ENCODE data around the gene DPP6.
A peak's percentile ranks its signal among the peaks of the same experiment; 100 is the strongest.
"Not testable (repeated sequence)": the region's sequence is repeated elsewhere in the genome, so short reads cannot be mapped to it uniquely, and the experiment has no call there.

The DPP6 gene

DNA sequence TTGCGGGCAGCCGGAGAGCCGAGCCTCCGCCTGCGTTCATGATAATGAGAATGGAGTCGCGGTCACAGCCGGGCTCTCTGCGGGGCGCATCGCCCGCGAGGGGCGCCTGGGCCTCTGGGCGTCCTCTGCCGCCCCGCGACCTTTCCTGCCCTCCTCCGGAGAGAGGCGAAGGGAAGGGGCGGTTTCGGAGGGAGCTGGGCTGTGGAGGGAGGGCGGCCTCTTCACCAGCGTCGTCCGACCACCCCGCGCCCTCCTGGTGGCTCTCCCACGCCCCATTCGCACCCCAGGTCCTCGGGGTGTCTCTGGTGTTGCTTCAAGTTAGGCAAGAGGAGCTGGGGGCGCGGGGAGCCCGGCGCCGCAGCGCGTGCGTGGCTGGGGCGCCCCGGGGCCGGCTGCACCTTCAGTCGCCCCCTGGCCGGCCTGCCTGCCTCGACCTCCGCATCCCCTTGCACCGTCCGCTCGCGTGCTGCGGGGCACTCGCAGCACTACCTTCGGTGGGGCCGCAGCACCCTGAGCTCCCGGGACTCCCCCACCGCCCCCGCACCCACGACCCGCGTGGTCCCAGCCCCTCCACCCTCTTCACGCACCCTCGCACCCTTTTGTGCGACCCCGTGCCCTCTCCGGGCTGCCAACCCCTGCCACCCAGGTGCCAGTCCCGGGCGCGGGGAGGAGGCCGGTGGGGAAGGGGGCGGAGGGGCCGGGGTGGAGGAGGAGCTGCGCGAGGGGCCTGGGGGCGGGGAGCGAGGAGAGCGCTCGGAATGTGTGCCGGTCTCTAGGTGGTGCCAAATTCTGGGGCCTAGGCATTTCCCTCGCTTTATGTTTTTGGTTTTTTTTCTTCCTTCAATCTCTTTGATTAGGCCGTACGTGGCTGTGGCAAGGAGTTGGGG lies at the start of gene DPP6:
Gene DPP6, plus strand, starts transcription at position 756 of the 887 bp plus-strand sequence.
- not testable (repeated sequence) for DNase-seq

DNA sequence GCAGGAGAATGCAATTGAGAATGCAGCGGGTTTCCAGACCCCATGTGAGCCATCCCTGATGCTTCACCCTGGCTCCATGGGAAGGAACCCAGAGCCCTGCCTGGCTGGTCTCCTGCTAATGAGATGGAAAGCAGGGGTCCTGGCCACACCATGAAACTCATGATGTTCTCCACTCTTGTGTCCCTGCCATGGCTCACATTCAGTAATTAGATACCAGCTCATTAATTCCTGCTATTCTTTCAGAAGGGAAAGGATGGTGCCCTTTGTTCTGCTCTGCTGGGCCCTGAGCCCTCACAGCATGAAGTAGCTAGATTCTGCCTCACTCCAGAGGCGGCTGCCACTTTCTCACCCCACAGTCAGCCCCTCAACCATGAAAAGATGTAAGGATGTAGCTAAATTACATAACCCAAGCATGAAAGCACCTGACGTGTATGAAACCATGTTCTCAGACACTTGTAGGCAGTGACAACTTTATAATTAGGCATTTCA lies 42.7 kb upstream of the DPP6 start:
- not testable (repeated sequence) for DNase-seq

DNA sequence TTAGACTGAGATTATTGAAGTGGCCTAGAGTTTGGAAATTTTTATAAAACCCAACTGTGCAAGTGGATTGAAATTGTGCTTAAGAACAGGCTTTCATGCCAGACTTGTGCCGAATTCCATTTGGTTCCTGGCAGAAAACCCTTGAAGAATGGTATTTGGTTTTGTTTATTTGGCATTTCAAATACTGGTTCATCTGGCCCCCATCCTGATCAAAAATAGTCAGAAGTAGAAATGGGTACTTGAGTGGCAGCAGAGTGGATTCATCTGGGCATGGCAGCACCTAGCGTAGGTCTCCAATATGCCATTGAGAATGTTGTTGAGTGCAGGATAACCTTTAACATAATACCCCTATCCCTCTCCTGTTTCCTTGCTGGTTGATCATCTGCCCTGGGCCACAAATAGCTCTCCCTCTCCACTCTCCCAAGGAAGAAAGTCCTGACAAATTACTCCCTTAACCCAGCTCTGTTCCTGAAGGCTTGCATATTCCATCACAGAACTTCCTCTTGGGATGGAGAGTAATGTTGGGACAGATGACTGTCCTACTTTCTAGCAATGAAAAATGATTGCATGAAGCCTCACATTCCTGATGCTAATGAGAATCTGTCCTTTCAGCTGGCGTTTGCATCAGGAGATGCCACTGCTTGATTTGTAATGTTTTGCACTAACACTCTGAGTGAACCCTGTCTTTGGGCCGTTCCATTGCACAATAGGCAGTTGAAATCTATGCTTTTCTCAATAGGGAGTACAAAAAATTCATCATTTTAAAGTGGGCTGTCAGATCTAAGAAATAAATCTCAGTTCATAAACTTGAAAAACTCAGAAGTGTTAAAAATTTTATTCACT lies 41.3 kb upstream of the DPP6 start:
- not testable (repeated sequence) for DNase-seq

DNA sequence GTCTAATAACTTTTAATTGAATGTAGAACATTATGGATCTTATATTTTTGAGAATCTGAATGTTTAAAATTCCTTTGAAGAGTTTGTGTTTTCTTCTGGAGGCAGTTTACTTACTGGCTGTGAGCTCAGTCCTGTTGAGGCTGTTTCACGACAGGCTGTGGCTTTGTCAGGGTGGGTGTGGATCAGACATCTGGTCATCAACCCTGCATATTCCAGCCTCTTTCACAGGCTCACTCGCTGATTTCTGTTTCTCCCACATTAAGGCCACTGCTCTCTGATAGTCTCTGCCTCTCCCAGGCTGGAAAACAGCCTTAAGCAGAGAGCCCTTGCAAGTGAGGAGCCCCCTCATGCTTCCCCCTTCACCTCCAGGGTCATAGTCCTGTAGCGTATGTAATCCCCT lies 39.4 kb upstream of the DPP6 start:
- not testable (repeated sequence) for DNase-seq

DNA sequence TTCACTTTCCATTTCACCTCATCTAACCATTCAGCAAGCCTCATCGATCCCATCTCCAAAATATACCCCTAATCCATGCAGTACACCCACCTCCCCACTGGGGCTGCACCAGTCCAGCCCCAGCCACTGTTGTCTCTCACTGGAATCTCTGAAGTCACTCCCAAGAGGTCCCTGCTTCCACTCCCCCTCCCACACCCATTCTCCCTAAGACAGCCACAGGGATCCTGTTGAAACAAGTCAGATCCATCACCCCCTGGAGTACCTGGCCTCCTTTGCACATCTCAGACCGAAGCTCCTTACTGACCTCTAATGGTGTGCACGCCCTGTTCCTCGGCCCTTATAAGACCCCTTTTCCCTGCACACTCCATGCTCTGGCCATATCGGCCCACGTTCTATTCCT lies 36.6 kb upstream of the DPP6 start:
- not testable (repeated sequence) for DNase-seq

DNA sequence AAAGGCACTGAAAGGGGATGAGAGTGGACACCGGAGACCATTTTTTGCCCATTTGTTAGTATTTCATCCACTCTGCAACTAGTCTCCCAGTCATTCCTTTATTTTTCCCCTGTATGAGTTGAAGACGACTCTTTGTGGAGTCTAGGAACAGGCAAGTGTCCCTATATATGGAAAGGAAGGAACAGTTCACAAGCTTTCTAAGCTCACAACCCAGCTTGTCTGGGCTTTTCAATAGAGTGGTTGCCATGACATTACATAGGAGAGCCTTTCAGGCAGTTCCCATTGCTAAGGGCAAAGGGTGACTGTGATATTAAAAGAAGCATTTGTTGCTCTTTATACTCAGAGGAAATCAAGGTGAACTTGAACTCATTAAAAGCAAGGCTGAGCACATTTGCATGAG lies 33.8 kb upstream of the DPP6 start:
- DNase-seq = not testable (repeated sequence)

DNA sequence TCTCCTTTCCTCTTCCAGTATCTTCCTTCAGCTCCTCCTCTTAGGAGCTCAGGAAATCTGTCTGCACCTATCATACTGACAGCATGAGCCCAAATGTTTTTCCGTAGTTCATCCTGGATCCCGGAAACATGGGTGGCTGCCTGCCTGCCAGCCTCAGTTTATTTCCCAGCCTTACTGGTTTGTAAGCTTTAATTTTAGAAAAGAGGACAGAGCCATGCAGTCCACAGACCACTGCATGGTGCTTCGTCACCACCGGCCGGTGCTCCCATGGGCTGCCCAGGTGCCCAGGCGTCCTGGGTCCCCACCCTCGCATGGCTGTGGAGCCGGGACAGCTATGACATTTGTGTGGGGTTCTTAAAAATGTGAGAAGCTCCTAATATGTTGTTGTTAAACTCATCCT lies 24.4 kb upstream of the DPP6 start:
- DNase-seq = not testable (repeated sequence)

DNA sequence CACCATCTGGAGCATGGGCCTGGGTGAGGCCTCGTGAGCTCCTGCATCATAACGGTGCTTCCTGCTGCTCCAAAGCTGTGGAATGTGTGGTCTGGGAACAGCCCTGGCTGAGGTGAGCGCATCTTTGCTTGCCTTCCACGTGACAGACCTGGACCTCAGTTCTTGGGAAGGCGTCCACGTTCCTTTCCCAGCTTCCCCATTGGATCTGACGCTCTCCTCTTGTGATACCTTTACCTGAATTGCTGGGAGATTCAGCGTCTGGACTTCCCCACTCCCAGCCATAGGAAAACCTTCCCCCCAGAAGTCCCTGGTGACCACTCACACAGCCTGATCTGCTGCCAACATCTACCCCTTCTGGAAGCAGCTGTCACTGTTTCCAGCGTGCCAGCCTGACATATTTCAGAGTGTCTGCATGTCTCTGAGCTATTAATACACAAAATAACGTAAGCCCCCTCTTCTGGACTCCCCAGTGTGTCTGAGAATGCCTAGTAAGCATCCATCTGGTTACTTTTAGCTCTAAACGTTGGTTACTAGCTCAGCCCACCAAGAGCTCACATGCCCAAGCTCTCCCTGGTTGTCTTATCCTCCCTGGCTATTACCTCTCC lies 21.6 kb upstream of the DPP6 start:
- DNase-seq = not testable (repeated sequence)

DNA sequence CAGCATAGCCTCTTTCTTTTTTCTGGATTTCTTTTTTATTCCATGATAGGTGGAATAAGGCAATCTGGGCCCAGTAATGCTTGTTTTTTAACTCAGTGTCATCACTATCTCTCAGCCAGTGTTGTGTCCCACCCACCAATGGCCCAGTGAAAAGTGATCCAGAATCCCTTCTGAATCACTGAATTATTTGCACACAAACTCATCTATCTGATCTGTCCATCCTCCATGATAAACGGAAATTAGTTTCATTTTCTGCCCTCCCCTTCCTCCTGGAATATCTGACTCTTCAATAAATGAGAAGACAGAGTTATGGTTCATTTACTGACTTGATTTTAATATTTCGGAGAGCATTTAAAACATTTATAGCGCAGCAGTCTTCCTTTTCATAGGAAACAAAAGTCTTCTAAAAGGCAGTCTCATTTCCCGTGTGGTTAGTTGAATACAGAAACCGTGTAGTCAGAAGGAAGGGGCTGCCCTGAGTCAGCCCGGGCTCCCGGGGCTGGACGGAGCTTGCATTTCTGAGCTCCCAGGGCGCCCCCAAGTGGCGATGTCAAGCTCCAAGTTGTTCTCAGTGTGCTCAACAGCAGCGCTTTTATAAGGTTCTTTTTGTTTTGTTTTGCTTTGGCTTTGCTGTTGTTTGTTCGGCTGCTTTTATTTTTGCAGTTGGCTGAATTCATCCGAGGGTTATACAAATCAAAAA lies 12.6 kb upstream of the DPP6 start:
- not testable (repeated sequence) for DNase-seq

DNA sequence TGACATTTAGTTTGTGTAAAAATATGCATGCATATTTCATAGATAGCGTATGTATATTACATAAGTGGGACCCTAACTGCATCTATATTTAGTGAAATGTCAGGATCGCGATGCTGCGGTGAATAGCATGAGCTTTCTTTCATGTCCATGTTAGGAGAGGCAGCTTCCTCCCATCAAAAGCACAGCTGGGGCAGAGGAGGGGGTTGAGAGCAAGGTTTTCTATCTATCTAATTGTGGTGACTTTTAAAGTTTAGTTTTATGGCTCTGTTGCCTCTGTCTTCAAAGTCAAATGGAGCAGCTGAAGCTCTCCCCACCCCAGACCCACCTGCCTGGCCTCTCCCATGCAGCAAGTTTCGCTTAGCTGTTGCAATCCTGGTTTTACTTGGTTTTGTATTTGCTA lies 1.8 kb upstream of the DPP6 start:
- DNase-seq = not testable (repeated sequence)

DNA sequence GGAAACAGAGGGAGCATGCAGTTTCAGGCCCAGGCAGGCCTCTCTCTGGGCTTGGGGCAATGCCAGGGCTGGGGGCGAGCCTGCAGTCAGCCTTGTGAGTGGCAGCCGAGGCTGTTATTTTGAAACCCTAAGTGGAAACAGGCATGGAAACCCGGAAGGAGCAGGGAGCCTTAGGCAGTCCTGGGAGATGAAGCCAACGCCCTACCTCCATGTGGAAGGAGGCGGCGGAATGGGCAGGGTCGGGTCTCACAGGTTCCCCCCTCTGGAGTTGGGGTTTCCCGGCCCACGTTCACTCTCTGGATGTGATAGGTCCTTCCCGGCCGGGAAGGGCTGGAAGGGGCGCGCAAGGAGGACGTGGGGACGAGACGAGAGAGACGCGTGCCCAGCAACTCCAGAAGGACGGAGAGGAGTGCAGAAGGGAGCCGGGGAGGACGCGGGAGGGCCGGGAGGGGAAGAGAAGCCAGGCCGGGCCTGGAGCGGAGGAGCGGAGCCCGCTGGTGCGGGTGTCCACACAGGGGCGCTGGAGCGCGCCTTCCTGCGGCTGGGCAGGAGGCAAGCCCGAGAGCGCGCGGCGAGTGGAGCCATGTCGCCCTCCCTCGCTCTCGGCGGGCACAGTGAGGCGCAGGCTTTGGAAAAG lies 1.1 kb upstream of the DPP6 start:
- not testable (repeated sequence) for DNase-seq

DNA sequence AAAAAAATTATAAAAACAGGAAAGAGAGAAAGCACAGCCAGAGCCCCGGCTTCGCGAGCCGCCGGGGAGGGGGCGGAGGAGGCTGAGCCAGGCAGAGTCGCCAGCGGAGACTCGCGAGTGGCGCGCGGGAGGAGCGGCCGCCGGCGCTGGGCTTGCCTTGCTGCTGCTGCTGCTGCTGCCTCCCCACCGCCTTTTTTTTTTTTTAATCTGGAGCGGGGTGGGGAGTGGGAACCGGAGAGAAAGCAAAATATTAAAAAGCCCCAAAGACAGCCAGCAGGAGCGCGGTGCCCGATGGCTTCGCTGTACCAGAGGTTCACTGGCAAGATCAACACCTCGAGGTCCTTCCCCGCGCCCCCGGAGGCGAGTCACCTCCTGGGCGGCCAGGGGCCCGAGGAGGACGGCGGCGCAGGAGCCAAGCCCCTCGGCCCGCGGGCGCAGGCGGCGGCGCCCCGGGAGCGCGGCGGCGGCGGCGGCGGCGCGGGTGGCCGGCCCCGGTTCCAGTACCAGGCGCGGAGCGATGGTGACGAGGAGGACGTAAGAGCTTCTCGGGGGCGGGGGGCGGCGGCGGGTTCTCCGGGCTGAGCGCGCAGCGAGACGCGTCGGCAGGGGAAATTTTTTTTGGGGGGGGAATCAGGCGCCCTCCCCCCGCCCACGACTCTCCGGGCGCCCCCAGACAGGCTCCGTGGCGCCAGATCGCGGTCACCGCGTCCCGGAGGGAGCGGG lies 493 bp downstream of the DPP6 start:
- DNase-seq = peak; percentile 58

DNA sequence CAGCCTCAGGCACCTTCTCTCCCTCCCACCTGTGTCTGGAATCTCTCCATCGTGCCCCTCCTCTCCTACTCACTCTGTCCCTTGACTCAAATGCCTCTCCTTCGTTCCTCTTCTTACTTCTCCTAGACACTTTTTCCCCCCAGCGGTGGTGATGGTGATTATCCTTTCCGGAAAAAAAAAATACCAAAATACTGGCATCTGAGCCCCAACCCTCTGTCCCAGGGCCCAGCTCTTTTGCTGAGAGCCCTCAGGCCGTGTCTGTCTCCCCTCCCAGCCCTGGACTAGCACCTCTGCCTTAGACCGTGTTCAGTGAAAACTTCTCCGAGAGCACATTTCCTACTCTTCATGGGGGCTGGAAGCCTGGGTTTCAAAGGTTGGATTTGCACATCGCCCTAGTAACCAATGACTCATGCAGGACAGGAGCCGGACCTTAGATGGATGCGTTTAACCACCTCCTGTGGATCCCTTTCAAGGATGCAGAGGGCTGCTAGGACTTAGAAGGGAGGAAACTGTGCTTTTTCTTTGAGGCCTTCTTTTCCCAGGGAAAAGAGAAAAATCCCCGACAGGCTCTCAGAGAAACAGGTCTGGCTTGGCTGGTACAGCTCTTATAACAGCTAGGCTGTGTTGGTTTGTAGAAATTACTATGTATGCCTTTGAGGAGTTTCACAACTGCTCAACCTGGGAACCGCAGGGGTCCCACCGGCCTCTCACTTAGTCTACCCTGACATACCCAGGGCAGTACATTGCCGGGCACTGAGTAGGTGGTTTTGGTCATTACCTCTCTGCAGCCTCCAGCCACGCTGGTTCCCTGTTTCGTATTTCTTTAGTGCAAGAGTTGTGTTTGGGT lies 1.5 kb downstream of the DPP6 start:
- not testable (repeated sequence) for DNase-seq

DNA sequence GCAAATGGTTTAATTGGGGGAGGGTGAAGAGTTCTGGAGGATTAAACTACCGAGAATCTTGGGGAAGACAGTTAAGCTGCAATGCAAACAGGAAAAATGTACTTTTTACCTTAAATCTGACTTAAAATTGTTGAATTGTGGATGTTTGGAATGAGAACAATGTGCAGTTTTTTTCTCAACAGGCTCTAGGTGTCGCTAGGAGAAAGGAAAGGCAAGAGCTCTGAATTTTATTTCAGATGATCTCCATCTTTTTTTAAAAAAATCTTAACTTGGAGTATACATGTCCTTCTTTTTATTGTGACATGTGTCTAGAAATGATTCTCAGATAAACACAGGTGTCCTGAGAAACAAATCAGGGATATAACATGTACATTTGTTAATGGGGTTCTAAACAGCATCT lies 2.5 kb downstream of the DPP6 start:
- not testable (repeated sequence) for DNase-seq

DNA sequence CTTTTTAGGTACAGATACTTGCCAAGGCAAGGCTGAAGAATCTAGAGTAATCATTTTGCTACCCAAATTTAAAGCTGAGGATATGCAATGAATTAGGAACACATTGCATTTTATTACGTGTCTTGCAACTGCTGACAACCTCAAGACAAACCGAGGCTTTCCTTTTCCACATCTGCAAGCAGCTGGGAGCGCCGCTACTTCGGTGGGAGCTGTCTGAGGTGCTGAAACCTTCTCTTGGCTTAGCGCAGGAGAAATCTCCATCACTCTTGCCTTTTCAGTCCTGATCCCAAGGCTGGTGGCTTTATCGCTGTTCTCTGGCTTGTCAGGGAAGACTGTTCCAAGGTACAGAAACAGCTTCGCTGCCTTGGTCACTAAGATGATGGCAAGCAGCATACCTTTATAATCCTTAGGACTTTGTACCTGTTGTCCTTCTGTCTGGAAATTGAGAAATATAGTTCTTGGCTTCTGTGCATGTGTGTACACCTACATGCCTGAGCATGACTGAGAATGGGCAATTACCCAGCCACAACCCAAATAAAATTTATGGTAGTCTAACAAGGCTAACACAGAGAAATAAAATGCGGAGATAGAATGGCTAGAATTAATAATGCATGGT lies 3.4 kb downstream of the DPP6 start:
- DNase-seq = peak; percentile 85

DNA sequence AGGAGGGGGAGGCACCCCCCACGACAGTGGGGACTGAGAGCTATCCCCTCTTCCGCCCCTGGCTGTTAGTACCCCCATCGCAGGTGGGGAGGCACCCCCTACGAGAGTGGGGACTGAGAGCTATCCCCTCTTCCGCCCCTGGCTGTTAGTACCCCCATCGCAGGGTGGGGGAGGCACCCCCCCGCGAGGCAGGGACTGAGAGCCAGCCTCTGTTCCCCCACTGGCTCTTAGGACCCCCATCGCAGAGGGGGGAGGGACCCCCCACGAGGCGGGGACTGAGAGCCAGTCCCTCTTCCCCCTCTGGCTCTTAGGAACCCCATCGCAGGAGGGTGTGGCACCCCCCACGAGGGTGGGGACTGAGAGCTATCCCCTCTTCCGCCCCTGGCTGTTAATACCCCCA lies 6.6 kb downstream of the DPP6 start:
- not testable (repeated sequence) for DNase-seq

DNA sequence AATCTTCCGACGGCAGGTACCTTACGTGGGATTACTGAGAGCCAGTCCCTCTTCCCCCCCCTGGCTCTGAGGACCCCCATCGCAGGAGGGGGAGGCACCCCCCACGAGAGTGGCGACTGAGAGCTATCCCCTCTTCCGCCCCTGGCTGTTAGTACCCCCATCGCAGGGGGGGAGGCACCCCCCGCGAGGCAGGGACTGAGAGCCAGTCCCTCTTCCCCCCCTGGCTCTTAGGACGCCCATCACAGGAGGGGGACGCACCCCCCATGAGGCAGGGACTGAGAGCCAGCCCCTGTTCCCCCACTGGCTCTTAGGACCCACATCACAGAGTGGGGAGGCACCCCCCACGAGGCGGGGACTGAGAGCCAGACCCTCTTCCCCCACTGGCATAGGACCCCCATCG lies 8.4 kb downstream of the DPP6 start:
- not testable (repeated sequence) for DNase-seq

DNA sequence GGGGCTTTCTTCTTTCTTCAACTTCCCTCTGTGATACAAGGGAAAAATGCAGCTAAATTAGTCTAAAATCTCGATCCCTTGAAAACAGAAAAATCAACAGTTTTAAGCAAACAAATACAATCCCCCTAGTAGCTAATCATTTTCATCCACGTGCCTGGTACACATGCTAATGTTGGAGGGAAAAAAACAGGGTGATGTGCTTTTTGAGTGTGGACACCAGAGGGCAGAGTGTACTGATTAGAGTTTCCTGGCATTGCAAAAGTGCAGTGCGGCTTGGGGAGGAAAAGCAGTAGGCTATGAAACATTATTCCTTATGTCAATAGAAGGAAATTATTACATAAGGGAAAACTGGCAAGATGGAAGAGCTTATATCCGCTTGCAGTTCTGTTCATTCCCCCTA lies 19.6 kb downstream of the DPP6 start:
- peak; percentile 59 for DNase-seq

DNA sequence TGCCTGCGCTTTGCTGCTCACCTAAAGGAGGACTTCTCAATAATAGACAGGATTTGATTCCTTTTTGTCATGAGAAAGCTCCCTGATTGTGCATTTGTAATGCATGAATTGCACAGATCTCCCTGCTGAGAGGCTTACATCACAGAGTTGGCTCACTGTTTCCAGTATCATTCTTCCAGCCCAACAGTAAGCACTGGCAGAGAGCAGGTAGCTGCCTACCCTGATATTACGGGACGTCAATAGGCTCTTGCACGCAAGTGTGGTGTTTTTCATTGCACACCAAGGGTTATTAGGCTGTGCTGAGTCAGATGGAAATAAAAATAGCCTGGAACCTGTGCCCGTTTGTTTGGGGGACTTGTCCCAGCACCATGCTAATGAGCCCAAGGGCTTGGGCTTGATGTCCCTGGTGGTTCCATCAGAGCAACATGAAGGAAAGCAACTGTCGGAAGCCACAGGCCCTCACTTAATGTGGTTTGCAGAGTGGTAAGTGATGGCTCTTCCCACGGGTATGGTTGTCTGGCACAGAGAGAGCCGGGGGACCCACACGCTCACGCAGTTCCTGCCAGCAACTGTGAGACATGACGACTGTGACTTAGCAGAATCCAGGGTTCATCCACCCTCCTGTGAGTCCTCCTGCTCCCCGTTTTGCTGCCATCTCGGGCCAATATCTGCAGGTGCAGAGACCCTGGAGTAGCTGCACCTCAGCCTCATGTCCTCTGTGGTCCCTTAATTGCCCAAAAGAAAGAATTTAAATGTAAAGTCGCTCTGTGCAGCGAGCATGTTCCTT lies 20.4 kb downstream of the DPP6 start:
- peak; percentile 12 for DNase-seq
